Activated naive CD8-positive, alpha-beta T cell treated with anti-CD3 and anti-CD28 coated beads, Interleukin-2, amount 50 U/mL, for 16 hours (primary cell): ENCODE measurements around the gene DCTN3.

ENCODE experiments used
- DNase-seq: peaks from one replicate; pipeline ENCODE4 v3.0.0-alpha.2; 2020; ENCODE audit warnings: low read depth, low spot score

Gene DCTN3

DNA sequence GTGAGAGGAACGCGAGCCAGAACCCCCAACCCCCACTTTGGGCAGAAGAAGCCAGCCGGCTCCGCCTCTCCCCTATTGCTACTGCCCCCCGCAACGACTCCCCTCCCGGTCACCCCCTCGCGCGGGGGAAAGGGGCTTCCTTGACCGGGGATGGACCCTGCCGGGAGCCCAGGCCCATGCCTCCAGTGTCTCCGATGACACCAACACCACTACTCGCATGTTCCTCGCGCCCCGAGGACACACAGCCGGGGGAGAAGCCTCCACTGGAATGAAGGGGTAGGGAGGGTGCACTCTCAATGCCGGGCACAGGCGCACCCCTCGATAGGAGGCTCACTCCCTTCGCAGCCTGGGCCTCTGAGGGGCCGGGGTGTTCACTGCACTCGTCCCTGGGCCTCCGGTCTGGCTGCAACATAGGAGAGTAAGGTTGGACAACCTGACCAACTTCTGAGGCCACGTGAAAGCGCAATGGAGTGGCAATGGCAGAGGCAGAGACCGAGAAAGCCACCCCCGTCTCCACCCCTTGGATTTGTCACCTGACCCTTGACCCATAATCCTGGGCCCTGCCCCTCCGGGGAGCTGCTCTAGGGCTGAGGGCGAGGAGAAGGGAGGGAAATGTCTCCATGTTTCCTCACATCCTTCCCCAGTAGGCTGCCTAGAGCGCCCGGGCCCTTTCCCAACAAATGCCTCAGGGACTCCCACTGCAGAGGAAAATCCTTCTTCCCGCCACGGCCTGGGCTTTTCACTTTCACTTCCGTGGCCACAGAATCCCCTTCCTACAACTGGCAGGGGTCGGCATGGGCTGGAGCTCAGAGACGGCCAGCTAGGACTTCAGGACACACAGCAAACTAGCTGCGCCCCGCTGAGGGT is 29.7 kb downstream of the DCTN3 start:
- DNase-seq: no peak

DNA sequence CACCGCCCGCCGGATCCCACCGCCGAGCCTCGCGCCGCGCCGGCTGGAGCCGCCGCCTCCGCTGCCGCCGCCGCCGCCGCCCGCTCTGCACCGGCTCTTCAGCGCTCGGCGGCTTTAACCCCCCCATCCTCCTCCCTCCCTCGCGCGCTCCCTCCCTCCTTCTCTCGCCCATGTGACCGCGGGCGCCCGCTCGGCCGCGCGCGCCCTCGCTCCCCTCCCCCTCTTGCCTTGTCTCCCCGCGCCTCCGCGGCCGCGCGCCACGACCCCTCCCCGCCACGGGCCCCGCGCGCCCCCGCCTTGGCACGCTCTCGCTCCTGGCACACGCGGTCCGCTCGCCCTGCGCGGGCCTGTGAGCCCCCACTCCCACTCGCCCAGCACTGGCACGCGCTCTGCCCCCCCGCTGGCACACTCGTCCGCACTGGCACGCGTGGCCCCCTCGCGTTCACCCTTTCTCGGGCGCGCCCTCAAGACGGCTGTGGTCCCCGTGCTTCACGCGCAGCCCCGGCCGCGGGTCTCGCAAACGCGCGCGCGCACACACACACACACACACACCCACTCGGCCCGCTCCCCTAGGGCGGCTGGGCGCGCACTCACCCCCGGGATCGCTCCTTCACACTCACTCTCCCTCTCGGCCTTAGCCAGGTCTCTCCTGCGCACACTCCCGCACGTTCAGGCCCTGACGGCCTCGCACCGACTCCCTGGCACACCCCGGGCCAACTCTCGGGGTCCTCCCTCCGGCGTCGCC is 30.5 kb downstream of the DCTN3 start, which contains the start of gene CNTFR:
Gene CNTFR, minus strand, starts transcription at position 89 of the 745 bp plus-strand sequence. CDS start 20,743 bp downstream, outside the sequence.
- no peak for DNase-seq

DNA sequence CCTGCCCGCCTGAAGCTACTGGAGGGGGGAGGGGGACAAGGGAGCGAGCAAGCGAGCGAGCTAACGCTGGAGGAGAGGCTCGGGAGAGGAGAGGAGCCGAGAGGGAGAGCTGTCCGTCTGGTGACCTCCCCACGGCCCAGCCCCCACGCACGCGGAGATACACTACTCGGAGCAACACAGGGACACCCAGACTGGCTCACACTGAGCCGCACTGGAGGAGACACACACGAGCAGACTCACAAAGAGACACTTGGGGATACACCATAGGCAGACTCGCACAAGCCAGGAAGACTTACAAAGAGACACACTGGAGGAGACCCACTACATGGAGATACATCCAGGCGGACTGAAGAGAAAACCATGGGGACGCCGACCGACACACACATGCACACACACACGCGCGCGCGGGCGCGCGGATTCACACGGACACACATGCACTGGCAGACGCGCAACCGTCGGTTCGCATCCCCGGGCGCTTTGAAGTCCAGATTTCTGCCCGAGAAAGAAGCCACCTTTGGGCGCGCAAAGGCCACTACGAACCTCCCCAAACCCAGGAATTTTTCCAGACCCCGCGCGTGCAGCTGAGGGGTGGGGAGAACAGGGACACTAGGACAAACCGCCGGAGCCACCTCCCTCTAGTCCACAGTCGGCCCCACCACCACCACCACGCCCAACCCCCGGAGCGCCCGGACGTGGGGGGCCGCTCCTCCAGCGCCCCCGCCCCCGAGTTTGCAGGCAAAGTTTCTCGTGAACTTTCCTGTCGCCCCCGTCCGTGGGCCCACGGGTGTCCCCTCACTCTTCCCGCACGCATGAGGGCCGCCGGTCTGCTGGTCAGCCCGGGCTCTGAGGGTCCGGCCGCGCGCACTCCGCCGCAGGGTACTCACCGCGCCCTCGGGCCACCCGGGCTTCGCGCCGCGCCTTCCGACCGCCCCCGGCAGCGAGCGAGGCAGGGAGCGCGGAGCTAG is 31.3 kb downstream of the DCTN3 start:
- DNase-seq: no peak

DNA sequence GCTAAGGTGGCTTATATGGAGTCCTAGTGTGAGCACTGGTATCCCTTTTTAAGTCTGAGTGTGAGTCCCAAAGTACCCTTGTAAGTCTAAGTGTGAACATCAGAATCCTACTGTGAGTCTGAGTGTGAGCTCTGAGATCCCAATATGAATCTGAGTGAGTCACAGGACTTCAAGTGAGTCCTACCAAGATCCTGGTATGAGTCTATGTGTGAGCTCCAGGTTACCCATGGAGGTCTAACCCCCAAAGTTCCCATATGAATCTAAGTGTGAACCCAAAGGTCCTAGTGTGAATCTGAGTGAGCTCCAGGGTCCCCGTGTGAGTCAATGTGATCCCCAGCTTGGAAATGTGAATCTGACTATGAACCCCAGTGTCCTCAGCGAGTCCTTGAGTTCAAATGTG is 33.0 kb downstream of the DCTN3 start:
- no peak for DNase-seq

DNA sequence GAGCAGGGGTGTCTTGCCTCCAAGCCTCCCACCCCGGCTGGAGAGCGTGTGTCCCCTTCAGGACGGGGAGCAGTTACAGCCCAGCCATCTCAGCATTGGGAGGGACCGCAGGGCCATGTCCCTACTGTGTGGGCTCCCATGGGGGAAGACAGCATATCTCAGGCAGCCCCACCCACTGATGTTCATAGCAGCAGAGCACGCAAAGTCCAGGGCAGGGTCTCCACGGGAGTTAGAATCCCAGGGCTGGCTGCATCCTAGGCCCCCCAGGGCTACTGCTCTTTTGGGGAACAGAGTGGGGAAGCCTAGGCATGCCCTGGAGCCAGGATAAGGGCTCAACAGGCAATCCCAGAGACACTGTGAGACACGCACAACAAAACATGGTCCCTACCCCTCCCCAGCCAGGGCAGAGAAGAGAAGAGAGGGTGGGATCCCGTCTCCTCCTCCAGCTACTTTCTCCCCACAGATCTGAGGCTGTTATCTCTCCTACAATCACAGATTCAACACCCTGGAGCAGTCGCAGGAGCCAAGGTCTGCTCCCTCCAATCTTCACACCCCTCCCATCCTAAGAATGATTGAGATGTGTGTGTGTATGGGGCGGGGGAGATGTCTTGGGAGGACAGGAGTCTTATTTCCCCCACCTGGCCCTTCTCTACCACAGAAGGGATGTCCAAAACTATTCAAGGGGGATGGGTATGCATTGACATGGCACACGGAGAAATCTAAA is 34.2 kb downstream of the DCTN3 start:
- DNase-seq: no peak

DNA sequence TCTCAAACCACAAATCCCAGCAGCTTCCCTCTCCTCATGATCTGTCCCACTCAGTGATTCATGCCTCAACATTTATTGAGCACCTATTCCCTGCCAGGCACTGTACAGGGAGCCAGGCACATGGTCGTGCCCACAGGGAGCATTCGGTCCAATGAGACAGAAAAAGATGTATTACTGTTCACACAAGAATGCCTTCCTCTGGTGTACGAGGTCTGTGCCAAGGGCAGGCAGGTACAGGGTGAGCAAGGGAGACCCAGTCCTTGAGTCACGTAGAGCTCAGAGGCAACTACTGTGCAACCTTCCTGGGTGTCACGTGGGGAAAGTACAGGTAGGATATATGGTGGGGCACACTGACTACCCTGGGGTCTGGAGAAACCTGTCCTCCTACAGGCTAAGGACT is 35.3 kb downstream of the DCTN3 start:
- no peak for DNase-seq

DNA sequence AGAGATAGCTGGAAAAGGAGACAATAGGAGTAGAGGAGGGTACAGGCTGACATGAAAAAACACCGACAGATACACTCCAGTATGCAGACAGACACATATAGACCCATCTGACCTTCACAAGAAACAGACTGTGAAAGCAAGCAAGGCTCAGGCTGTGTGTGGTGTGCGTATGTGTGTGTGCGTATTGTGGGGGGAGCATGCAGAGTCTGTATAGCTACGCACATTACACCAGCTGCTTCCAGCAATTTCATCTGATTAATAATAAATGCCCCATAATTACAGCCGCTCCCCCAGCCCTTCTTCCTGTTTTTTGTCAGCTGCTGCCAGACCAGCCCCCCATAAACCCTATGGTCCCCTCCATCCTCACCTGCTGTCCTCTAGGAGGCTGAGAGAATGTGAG is 37.5 kb downstream of the DCTN3 start:
- no peak for DNase-seq

DNA sequence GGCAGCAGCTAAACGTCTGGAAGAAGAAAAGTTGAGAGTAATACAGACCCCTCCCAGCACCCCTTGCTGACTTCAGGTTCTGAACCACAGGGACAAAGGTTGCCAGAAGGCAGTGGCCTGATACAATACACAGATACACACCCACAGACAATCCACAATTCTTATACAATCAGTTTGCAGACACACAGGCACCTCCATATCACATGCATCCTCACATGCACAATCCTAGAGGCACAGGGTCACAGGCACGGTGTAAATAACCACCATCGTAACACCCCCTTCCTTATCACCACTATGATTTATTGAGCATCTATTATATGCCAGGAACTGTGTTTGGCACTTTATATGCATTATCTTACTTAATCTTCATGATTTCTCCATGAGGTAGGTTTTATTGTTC is 39.0 kb downstream of the DCTN3 start:
- DNase-seq: no peak

DNA sequence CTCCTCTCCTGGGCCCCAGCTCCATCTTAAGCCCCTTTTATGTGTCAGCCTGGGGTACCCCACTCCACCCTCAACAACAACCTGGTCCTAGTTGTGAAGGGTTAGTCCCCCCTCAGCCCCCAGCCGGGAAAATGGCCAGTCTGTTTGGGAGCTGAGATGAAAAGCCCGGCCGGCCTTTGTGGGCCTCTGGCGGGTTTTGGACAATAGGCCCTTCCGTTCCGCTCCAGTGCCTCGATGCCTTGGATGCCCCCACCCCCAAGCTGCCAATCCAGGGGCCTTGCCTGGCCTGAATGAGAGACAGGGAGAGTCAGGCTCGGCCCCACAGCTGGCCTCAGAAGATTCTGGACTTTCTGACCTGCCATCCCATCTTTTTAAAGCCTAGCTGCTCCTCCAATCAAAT is 39.9 kb downstream of the DCTN3 start:
- no peak for DNase-seq

DNA sequence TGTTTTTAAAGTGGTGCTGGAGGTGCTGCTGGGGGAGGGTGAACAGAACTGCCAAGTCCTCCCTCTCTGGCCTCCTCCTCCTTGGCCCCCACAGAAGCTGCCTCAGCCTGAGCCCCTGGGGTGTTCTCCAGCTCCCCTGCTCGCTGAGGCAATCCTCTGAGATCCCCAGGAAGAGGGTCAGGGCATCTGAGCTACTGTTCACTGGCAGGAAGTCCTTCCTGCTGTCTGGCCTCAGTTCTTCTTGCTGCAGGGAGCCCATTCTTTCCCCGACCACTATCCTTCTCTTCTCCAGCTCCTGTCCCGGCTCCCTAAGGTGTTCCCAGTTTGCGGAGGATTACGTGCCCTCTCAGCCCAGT is 40.5 kb downstream of the DCTN3 start:
- DNase-seq: no peak

DNA sequence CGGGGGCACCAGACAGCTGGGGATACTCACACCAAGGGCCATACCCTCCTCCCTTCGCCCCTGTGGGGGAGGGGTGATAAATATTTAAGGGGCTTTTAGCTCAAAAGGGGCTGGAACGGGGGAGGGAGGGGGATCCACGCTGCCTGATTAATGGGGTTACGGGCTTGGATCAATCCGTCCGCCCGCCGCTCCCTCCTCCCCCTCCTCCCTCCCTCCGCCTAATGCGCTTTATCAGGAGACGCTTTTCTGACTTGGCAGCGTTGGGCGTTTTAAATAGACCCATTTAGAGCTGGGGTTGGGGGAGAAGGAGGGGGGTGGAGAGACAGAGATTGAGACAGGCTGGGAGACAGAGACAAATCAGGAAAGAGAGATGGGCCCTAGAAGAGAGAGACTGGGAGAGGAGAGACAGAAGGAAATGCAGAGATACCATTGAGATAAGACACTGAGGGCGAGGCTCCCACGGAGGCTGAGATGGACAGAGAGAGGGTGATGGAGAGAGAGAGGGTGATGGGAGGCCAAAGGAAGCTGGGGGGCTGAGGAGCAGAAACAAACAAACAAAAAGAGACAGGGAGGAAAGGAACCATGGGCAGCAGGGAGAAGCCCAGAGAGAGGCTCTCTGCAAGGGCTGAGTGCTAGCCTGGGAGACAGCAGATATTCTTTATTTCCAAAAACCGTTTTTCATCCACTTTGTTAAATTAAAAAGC is 41.0 kb downstream of the DCTN3 start:
- DNase-seq: no peak

DNA sequence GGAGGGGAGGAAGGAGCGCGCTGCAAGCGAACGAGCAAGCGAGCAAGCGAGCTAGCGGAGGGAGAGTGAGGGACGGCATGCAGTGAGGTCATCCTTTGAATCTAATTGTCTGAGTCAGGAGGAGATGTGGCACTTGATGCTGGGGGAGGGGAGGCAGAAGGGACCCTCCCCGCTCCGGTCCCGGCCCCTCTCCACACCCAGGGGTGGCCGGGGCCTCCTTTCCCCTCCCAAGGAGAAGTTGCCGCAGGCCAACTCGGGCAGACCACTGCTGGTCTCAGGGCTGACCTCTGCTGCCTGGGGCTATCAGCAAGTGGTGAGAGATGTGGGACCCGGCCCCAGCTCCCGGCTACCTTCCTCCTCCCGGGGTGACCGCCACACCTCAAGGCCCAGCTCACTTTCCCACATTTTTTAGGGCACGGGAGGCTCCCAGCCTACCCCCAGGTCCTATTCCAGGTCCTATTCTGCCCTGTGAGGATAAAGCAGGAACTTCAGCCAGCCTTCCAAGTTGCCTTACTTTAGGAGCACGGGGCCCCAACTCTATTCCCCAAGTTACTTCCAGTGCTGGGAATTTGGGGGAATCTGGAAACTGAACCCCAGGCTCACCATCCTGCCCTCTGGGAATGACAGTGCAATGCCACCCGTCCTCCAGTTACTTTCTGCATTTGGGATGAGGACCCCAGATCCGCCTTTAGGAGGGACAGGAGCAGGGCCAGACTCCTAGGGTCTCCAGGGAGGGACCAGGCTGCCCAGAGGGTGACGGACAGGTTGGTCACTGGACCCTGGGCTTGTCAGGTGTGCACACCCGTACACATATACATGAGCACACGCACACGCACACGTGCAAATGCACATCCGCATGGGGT is 41.8 kb downstream of the DCTN3 start:
- no peak for DNase-seq

DNA sequence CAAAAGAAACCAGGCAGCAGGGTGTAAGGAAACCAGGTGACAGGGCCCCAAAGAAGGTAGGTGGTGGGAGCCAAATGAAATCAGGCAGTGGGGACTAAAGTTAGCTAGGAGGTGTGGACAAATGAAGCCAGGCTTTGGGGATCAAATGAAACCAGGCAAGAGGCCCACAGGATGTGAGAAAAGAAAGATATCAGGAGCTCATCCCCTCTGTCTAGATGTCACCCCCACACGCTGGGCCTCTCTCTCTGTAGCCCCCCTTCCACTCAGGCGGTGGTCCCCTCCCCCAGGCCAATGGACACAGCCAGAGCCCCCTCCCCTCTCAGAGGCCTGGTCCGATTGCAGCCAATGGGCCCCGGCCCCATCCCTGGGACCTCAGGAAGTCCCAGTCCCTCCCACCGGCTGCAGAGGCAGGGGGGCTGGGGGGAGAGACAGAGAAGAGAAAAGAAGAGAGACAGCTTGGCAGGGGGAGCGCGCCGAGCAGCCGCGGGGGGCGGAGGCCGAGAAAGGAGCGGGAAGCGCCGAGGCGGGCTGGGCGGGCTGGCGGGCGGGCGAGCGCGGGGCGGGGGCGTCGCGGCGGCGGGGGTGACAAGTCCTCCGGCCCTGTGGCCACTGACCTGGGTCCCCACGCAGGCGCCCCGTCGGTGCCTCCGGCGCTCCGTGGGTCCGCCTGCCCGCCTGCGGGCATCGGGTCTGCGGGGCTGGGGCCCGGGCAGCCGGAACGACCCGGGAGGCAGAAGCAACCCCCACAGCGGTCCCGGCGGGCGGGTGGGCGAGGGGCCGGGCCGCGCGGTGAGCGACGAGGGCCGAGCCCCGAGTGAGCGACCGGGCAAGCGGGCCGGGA is 42.7 kb downstream of the DCTN3 start:
- DNase-seq: no peak

DNA sequence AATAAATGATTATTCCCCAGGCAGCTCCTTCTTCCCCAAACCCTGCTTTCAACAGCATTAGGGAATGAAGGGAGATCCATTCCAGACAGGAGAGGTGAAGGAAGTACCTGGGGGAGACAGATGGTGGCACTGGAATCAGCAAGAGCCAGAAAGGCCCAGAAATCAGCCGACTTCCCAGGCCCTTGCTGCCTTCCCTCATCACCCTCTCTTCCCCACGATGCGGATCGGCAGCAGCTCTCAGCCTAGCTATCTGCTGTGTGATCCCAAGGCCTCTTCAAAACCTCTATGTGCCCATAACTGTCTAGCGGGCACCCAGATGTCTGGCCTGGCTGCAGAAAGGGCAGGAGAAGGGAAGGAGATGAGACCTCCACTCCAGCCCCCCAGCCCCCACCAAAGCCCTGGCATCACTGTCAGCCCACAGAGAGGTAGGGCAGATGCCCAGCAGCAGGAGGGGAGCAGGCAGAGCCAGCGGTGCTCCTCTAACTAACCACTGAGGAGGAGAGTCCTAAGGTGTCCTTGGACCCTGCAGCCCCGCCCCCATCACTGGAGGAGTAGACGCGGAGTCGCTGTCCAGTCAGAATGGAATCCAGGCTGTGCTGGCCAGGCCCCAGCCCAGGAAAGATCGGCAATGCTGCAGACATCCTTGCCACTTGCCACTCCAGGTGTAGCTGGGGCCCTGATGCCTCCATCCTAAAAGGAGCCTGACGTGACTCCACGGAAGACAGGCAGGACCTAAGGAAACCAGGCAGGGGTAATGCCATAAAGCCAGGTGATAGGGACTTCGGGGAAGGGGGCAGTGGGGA is 43.5 kb downstream of the DCTN3 start:
- DNase-seq: no peak

DNA sequence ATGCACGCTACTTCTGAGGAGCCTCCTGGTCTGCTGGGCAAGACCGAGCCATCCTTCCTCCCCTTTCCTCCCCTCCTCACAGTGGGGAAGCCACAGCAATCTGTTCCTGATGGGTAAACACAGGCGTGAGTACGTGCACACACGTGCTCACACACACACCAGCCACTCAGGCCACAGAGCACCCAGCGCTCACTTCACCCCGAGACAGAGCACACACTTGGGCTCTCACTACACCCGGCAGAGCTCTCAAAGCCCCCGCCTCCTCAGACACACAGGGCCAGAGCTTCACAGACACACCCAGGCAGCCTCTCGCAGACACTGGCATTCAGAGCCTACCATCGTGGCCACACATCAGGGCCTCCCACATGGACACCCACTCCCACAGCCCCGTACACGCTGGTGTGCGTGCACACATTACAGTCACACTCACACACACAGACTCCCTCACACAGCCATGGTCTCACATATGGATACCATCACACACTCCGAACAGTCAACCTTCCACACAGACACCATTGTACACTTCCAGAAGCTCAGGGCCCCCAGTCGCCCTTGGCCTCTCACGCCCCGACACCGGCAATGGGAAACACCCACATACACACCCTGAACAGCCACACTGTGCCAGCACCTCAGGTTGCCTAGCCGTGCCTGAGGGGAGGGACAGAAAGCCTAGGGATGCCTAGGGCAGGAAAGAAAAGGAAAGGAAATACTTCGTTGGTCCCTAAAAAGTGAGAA is 44.3 kb downstream of the DCTN3 start:
- no peak for DNase-seq

DNA sequence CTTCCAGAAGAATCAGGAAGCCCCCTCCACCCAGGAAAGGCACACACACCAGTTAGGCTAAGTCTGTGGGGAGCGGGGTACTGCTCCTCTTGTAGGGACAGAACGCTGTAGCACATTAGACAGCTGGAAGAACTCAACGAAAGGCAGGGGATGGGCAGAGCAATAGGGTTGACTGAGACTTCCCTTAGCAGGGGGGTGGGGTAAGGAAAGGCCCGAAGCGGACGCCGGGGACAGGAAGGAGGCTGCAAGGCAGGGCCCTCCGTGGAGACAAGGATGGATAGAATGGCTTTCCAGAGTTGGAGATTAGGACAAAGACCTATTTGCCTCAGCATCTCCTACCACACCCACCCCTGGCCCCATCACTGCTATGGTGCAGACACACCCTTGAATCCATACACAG is 45.1 kb downstream of the DCTN3 start:
- DNase-seq: no peak

DNA sequence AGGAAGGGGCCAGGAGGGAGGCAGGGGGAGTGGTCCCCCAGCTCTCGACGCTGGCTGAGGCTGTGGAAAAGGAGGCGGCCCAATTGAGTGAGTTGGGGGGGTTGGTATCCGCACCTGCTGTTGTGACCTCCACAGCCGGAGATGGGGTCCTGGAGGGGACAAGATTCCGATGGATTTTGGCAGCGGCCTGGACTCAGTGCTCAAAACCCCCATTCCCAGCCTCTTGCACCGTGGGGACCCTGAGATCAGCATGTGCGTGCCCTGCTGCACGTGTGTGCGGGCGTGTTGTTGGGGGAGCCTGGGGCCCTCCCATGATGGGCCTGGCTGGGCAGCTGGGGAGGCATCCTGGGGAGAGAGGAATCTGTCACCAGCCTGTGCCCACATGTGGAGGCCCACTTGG is 45.7 kb downstream of the DCTN3 start:
- DNase-seq: no peak
